HG03175 (cell line): ENCODE results near the gene SPRR2A.
"Not testable (repeated sequence)": the region's sequence is repeated elsewhere in the genome, so short reads cannot be mapped to it uniquely, and the experiment has no call there.

Source experiments
- ATAC-seq: cut with Tn5 transposase; IDR thresholded peaks from one replicate; pipeline ENCODE4 v1.9.1; 2021; ENCODE audit warnings: mild to moderate bottlenecking, moderate library complexity; ENCODE audit not compliant: unreplicated experiment

SPRR2A gene

DNA sequence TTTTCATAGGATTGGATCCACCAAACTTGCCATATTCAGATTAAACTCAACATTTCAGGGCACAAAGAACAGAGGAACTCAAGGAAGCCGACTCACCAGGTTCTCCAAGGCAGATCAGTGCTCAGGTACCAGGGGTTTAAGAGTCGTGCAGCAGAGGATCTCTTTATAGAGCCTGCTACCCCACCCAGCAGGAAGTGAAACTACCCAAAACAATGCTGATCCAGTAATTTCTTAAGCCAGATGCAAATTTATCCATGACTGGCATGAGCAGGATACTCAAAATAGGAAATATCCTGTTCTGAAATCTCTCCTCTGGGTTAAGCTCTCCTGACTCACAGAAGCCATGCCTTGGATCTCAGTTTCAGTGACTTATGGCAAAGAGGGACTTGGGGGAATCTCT, at the start of gene SPRR2A:
TSS of gene SPRR2A (minus strand) at position 138 of the 400 bp plus-strand sequence. CDS start 777 bp downstream, outside the sequence.
- no peak for ATAC-seq

DNA sequence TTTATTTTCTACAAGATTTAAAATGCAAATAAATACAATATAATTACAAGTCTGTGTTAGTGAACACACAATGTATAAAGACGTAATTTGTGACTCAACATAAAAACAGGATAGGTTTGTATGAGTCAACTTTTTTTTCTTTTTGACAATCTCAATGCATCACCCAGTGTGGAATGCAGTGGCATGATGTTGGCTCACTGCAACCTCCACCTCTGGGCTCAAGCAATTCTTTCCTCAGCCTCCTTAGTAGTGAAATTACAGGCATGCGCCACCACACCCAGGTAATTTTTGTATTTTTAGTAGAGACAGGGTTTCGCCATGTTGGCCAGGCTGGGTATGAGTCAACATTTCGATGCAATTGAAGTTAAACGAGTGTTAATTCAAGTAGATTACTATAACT, 42.9 kb upstream of the SPRR2A start:
- no peak for ATAC-seq

DNA sequence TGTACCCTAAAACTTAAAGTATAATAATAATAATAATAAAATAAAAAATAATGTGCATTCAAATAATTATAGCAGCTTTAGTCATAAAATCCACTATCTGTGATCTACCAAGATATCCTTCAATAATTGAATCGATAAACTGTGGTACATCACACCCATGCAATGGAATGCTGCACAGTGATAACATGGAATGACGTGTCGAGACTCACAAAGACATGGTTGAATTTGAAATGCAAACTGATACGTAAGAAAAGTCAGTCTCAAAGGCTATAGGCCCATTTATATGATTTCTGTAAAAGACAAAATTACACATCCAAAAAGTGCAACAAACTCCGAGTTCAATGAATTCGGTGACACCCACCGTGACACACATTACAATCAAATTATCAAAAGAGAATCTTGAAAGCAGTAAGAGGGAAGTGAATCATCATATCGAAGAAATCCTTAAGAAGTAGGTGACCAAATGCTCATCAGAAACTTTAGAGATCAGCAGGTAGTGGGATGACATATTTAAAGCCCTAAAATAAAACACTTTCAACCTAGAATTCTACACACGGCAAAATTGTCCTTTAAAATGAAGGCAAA, 42.2 kb upstream of the SPRR2A start:
- ATAC-seq = no peak

DNA sequence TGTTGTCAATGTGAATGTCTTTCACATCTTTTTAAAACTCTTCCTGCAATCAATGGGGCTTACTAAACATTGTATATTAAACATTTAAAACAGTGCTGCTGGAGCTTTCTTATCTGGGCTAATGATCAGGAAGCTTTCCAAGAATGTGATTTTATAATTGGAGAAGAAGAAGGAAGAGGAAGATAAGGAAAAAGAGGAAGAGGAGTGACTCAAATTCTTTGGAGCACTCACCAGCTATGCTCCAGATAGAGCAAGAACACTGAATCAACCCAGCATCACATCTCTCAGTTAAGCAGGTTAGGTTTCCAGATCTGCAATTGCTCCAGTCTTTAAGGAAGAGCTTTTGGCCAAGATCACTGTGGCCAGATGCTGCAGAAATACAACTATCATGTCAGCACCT, 38.5 kb upstream of the SPRR2A start:
- no peak for ATAC-seq

DNA sequence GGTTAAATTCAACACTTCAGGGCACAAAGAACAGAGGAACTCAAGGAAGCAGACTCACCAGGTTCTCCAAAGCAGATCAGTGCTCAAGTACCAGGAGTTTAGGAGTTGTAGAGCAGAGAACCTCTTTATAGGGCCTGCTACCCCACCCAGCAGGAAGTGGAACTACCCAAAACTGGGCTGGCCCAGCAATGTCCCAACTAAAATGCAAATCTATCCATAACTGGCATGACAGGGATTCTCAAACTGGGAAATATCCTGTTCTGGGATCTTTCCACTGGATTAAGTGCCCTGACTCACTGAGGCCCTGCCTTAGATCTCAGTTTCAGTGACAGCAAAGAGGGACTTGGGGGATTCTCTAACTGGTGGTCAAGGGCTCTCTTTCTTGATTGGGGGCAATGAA, 37.1 kb upstream of the SPRR2A start, which contains the start of gene SPRR2E:
TSS of gene SPRR2E (minus strand) at position 101 of the 400 bp plus-strand sequence. CDS start 775 bp downstream, outside the sequence.
- no peak for ATAC-seq

DNA sequence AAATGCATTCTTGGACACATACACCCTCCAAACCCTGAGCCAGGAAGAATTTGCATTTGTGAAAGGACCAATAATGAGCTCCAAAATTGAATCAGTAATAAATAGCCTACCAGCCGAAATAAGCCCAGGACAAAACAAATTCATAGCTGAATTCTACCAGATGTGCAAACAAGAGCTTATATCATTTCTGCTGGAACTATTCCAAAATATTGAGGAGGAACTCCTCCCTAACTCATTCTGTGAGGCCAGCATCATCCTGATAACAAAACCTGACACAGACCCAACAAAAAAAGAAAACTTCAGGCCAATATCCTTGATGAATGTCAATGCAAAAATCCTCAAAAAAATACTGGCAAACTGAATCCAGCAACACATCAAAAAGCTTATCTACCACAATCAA, 30.3 kb upstream of the SPRR2A start:
- no peak for ATAC-seq

DNA sequence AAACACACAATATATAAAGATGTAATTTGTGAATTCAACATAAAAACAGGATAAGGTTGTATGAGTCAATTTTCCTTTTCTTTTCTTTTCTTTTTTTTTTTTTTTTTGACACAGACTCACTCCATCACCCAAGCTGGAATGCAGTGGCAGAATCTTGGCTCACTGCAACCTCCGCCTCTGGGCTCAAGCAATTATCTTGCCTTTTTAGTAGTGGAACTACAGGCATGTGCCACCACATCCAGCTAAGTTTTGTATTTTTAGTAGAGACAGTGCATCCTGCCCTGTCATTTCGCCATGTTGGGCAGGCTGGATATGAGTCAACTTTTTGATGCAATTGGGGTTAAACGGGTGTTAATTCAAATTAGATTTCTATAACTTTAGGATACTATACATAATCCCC, 24.4 kb upstream of the SPRR2A start:
- no peak for ATAC-seq

DNA sequence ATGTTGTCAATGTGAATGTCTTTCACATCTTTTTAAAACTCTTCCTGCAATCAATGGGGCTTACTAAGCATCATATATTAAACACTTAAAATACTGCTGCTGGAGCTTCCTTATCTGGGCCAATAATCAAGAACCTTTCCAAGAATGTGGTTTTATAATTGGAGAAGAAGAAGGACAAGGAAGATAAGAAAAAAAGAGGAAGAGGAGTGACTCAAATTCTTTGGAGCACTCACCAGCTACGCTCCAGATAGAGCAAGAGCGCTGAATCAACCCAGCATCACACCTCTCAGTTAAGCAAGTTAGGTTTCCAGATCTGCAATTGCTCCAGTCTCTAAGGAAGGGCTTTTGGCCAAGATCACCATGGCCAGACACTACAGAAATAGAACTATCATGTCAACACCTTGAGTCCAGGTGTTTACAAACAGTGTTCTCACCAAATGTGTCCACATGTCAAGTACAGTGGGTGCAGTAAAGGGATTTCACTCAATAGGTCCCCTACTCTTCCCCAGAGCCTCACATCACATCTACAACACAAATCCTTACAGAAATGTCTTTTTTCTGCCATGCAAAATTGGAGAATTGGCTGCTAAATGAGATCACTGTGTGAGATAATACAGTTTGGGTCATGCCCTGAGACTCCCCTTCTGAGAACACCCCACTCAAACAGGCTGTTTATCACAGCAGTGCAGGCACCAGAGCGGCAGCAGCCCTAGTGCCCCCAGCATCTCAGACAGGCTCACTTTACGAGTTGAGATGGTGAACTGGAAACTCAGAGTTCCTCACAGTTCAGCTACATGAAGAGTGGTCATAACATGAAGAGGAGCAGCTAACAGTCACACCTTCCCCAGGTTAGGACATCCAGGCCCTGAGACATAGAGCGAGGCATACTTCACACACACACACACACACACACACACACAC, 15.8 kb upstream of the SPRR2A start:
- ATAC-seq = no peak

DNA sequence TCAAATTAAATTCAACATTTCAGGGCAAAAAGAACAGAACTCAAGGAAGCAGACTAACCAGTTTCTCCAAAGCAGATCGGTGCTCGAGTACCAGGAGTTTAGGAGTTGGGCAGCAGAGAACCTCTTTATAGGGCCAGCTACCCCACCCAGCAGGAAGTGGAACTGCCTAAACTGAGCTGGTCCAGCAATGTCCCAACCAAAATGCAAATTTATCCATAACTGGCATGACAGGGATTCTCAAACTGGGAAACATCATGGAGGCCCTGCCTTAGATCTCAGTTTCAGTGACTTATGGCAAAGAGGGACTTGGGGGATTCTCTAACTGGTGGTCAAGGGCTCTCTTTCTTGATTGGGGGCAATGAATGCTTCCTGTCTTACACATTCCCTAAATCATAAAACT, 14.2 kb upstream of the SPRR2A start, which contains the start of gene SPRR2B:
TSS of gene SPRR2B (minus strand) at position 101 of the 400 bp plus-strand sequence. CDS start 772 bp downstream, outside the sequence.
- no peak for ATAC-seq

DNA sequence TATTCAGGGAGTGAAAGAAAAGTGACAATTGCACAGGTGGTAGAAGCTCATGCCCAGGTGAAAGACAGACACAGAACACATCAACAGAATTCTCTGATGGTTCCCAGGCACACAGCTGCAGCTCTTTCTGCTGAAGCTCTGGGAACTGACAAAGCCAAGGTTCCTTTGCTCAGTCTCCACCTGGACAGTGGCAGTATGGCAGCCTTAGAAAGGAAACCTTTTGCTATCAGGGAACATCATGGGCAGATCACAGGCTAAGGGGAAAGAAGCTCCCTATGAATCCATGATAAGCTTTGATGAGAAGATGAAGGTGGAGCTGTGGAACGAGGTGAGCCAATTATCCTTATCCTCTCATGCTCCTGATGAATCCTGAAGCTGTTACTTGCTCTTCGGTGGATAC, 12.9 kb upstream of the SPRR2A start:
- ATAC-seq = no peak

DNA sequence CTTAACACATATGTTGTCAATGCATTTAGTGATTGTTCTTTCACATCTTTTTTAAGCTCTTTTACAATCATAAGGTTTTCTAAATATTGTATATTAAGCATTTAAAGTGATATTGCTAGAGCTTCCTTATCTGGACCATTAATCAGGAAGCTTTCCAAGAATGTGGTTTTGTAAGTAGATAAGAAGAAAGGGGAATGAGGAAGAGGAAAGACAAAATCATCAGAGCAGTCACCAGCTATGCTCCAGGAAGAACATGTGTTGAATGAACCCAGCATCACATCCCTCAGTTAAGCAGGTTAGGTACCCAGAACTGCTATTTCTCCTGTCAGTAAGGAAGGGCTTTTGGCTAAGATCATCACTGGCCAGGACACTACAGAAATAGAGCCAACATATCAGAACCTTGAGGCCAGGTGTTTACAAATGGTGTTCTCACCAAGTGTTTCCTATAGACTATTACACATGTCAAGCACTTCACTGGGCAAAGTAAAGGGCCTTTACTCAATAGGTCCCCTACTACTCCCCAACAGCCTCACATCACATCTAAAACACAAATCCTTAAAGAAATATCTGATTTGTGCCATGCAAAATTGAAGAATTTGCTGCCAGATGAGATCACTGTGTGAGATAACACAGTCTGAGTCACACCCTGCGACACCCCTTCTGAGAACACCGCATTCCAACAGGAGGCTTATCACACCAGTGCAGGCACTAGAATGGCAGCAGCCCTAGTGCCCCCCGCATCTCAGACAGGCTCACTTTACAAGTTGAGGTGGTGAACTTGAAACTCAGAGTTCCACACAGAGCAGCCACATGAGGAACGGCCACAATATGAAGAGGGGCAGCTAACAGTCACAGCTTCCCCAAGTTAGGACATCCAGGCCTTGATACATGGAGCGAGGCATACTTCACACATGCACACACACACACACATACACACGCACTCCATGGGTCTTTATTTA, 1.8 kb upstream of the SPRR2A start:
- ATAC-seq = no peak

DNA sequence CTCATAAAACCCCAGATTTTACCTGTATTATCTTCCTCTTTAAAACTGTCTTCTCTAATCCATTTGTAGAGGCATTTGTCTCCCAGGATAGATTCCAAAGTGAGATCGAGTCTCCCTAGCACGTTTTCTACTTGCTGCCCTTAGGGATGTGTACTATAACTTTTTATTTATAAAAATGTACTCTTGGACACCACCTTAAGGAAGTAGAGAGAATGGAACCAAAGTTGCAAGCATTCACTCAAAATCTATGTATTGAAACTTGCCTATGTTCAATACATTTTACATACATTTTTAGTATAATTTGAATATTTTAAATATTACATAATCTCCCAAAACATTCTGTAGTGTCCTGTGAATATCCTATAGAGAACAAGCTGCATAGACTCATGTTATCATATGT, 842 bp upstream of the SPRR2A start:
- ATAC-seq = no peak

DNA sequence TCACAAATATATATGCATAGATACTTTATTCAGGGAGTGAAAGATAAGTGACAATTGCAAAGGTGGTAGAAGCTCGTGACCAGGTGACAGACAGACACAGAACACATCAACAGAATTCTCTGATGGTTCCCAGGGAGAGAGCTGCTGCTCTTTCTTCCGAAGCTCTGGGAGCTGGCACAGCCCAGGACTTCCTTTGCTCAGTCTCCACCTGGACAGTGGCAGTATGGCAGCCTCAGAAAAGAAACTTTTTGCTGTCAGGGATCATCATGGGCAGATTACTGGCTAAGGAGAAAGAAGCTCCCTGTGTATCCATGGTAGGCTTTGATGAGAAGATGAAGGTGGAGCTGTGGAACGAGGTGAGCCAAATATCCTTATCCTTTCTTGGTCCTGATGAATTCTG, 1.2 kb downstream of the SPRR2A start:
- ATAC-seq = not testable (repeated sequence)

DNA sequence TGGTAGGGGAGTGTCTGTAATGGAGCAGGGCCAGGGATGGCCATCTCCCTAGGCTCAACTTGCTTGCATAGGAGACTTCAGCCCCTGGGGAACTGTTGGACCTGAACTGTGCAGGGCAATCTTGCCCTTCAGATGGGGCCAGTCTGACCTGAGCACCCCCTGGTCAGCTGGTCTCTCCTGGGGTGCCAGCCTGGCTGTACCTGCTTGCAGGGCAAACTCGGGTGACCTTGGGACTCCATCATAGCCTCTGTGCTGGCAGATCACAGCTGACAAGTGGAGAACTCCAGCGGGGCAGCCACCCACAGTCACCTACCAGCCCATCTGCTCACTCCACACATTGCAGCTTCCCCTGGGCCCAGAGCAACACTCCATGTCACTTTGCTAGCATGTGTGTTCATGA, 8.1 kb downstream of the SPRR2A start:
- ATAC-seq = no peak

DNA sequence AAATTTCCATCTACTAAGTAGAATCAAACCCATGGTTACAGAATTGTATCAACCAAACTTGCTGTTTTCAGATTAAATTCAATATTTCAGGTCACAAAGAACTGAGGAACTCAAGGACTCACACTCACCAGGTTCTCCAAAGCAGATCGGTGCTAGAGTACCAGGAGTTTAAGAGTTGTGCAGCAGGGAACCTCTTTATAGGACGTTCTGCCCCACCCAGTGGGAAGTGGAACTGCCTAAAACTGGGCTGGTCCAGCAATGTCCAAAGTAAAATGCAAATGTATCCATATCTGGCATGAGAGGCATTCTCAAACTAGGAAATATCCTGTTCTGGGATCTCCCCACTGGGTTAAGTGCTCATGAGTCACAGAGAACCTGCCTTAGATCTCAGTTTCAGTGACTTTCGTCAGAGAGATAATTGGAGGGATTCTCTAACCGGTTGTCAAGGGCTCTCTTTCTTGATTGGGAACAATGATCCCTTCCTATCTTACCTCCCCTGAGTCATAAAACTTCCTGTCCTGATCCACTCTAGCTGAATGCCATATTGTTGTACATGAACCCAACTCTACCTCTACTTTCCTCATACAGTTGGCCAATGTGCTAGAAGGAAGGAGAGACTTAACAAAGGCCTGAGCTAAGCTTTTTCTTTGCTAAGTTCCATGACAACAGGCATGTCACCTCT, 16.2 kb downstream of the SPRR2A start, which contains the start of gene SPRR2D:
TSS of gene SPRR2D (minus strand) at position 171 of the 682 bp plus-strand sequence. CDS start 774 bp downstream, outside the sequence.
- ATAC-seq = no peak

DNA sequence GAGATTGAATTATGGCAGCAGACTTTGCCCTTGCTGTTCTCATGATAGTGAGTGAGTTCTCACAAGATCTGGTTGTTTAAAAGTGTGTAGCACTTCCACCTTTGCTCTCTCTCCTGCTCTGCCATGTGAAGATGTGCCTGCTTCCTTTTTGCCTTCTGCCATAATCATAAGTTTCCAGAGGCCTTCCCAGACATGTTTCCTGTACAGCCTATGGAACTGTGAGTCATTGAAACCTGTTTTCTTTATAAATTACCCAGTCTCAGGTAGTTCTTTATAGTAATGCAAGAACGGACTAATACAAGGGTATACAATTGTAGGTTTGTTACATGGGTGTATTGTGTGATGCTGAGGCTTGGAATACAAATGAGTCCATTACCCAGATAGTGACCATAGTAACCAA, 22.1 kb downstream of the SPRR2A start:
- no peak for ATAC-seq

DNA sequence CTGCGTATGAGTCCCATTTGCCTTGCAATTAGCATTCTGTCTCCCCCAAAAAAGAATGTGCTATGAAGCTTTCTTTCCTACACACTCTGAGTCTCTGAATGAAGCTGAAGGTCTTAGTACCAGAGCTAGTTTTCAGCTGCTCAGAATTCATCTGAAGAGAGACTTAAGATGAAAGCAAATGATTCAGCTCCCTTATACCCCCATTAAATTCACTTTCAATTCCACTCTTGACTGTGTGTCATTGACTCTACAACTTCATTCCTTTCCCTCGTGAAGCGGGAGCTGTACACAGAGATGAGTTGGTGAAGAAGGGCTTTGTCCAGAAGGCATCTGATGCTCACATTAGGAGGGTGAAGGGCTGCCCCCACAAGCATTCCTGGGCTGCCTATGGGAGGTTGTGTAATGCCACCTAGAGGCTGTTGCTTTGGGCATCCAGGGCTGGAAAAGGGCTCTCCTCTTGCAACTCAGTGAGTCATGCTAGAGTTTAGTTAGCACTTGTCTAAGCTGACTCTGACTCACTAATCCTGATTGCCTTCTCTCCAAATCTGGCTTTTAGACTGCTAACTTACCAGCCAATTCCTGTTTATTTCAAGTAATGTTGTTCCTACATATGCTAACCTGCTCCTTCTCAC, 24.5 kb downstream of the SPRR2A start:
- ATAC-seq = no peak

DNA sequence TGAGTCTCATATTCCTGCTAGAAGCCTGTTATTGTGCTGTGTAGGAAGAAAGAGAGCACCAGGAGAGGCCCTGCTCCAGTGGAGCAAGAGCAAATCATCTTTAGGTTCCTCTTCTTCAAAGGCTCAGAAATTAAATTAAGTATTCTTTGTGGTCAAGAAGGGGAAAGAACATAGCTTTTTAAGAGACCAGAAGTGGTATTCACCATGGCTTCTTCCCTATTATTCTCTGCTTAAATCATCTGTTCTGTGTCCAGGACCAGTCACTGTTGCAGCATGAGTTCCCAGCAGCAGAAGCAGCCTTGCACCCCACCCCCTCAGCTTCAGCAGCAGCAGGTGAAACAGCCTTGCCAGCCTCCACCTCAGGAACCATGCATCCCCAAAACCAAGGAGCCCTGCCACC, 25.2 kb downstream of the SPRR2A start:
- no peak for ATAC-seq

DNA sequence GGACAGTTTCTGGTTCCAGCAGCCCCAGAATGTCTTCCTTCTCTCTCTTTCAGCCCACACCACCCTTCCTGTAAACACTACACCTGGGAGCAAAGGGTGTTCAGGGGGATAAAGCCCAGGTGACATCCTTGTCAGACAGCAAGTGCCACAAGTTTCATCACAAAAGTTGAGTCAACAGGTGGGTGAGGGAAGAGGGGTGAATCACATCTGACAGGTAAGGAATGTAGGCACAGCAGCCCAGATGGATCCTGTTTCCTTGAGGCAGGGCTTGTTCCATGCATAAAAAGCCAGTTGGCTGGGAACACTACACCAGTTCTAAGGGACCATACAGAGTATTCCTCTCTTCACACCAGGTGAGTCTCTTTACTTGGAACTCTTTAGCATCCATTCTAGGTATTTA, 26.4 kb downstream of the SPRR2A start, which contains the start of gene SPRR1B:
TSS of gene SPRR1B (plus strand) at position 309 of the 400 bp plus-strand sequence. CDS start 1,143 bp downstream, outside the sequence.
- no peak for ATAC-seq

DNA sequence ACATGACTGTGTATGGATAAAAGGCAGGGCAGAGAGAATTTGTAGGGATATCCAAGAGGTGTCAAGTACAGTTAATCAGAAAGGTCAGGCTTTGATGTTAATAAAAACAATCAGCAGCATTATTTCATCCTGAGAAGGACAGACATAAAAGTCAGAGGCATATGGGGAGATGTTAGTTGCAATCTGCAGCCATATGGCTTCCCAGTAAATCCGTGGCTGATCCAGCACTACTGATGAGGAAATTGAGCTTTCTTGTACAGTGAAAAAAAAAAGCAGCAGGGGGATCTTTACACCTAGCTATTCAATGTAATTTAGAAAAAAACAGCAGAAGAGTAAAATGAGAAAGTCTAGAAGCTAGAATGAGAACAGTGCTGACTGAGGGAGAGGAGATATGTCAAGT, 28.5 kb downstream of the SPRR2A start:
- no peak for ATAC-seq
